ENCODE results near the gene MAP2K1. TPM values are rescaled to one million over a fixed set of nuclear protein-coding genes. Genes with fewer than 3 reads are reported as not detected.

Gene MAP2K1
- polyA plus RNA-seq, 1 of the 3 experiments (the other 2 are of a cell fraction), result 21.8 TPM

DNA sequence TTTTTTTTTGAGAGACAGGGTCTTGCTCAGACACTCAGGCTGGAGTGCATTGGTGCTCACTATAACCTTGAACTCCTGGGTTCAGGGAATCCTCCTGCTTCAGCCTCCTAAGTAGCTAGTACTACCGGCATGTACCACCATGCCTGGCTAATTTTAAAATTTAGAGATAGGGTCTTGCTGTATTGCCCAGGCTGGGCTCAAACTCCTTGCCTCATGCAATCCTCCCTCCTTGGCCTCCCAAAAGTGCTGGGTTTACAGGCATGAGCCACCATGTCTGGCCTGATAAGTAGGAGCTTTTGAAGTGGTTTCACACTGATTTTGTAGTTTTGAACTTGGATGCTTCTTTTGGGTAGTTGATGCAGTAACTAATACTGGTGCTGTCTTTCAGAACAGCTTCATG is 7.8 kb downstream of the MAP2K1 start:
- POLR2A ChIA-PET, result no interaction called here
- Histone ChIP-seq H3K27ac (ENCODE audit: low read depth in 2 of 2, low read length in 1 of 2) (no peak overlapping the region), H3K36me3 (replicated peaks in 1 of 2; ENCODE audit: control insufficient read depth in 1 of 2, insufficient read depth in 2 of 2, low read length in 1 of 2) (peaks cover 0 to 8% of the 10 kb centered on the region in 2 experiments), H3K4me1 (ENCODE audit: control insufficient read depth in 1 of 2, insufficient read depth in 2 of 2, low read depth in 1 of 2, low read length in 1 of 2) (no peaks in the 10 kb centered on the region; a peak in 1 of 4 replicates), H3F3A (replicated peaks; ENCODE audit: insufficient read depth) (peaks cover 4% of the 10 kb centered on the region), H3K27me3 (ENCODE audit: insufficient read depth) (no peaks in the 10 kb centered on the region), H4K20me1 (ENCODE audit: insufficient read depth) (peaks cover 23% of the 10 kb centered on the region; the same call in 1 of the 2 replicates), H3K9me3 (no peaks in the 10 kb centered on the region), H3K9ac (no peak overlapping the region), H3K9me2 (no peaks in the 10 kb centered on the region), H3K4me3 (ENCODE audit: low read depth in 2 of 2, low read length in 1 of 2) (no peak overlapping the region), H2AFZ (ENCODE audit: low read depth) (no peak overlapping the region), H3K4me2 (no peak overlapping the region), H3K79me2 (ENCODE audit: insufficient read depth) (peaks cover 100% of the 10 kb centered on the region)
- DNase-seq, result no peak
- WGBS (ENCODE audit: low lambda C conversion rate), result 100% methylated on average over 1 of the region's 1 CpG
- CTCF ChIA-PET, result interaction anchor here (0.8 to 2.6 kb wide), 3 partner anchors 9 to 111 kb away, joined by 3 to 9 read pairs (median 3); partner anchors contain the start of gene ZWILCH
- TF ChIP-seq RAD21 (IDR thresholded peaks at IDR 0.05; ENCODE audit: low read length), result no peak

DNA sequence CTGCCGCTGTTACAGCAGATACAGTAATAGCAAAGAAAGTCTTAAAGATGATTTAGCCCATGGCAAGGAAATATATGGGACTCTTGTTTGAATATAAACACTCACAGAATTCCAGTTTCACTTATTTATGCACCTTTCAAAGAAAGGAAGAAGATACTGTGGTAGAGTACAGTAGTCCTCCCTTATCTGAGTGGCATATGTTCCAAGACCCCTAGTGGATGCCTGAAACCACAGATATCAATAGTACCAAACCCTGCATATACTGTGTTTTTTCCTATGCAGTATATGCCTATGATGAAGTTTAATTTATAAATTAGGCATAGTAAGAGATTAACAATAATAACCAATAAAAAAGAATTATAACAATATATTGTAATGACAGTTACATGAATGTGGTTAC is 8.2 kb downstream of the MAP2K1 start:
- ChIA-PET POLR2A (no interaction called here), CTCF (interaction anchor here (0.8 to 2.6 kb wide), 2 partner anchors 9 to 110 kb away, joined by 3 to 9 read pairs; partner anchors contain the start of gene ZWILCH)
- H3K9me3 ChIP-seq, result no peaks in the 10 kb centered on the region
- no peaks in the 10 kb centered on the region; a peak in 1 of 4 replicates for H3K4me1 ChIP-seq (ENCODE audit: control insufficient read depth in 1 of 2, insufficient read depth in 2 of 2, low read depth in 1 of 2, low read length in 1 of 2)
- no peak overlapping the region for H3K9ac ChIP-seq
- no peak overlapping the region for H3K4me3 ChIP-seq (ENCODE audit: low read depth in 2 of 2, low read length in 1 of 2)
- TF ChIP-seq TAF1 (IDR thresholded peaks at IDR 0.05; ENCODE audit: borderline replicate concordance, low read depth, low read length) (no peak), EZH2phosphoT487 (IDR thresholded peaks at IDR 0.05; ENCODE audit: borderline replicate concordance, low read depth) (no peak), TEAD4 (IDR thresholded peaks at IDR 0.05; ENCODE audit: borderline replicate concordance, insufficient read depth) (no peak), FOSL2 (IDR thresholded peaks at IDR 0.05; ENCODE audit: borderline replicate concordance, low read depth) (no peak), RFX5 (IDR thresholded peaks at IDR 0.05; ENCODE audit: low read length) (no peak)
- TF ChIP-seq, protein P1, sequence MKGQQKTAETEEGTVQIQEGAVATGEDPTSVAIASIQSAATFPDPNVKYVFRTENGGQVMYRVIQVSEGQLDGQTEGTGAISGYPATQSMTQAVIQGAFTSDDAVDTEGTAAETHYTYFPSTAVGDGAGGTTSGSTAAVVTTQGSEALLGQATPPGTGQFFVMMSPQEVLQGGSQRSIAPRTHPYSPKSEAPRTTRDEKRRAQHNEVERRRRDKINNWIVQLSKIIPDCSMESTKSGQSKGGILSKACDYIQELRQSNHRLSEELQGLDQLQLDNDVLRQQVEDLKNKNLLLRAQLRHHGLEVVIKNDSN (IDR thresholded peaks at IDR 0.05; ENCODE audit: borderline replicate concordance, low read depth), result no peak
- TF ChIP-seq, protein P2, sequence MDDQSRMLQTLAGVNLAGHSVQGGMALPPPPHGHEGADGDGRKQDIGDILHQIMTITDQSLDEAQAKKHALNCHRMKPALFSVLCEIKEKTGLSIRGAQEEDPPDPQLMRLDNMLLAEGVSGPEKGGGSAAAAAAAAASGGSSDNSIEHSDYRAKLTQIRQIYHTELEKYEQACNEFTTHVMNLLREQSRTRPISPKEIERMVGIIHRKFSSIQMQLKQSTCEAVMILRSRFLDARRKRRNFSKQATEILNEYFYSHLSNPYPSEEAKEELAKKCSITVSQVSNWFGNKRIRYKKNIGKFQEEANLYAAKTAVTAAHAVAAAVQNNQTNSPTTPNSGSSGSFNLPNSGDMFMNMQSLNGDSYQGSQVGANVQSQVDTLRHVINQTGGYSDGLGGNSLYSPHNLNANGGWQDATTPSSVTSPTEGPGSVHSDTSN (IDR thresholded peaks at IDR 0.05), result no peak
- TF ChIP-seq, protein P3, sequence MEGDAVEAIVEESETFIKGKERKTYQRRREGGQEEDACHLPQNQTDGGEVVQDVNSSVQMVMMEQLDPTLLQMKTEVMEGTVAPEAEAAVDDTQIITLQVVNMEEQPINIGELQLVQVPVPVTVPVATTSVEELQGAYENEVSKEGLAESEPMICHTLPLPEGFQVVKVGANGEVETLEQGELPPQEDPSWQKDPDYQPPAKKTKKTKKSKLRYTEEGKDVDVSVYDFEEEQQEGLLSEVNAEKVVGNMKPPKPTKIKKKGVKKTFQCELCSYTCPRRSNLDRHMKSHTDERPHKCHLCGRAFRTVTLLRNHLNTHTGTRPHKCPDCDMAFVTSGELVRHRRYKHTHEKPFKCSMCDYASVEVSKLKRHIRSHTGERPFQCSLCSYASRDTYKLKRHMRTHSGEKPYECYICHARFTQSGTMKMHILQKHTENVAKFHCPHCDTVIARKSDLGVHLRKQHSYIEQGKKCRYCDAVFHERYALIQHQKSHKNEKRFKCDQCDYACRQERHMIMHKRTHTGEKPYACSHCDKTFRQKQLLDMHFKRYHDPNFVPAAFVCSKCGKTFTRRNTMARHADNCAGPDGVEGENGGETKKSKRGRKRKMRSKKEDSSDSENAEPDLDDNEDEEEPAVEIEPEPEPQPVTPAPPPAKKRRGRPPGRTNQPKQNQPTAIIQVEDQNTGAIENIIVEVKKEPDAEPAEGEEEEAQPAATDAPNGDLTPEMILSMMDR (IDR thresholded peaks at IDR 0.05), result no peak
- H3K36me3 ChIP-seq (replicated peaks in 1 of 2; ENCODE audit: control insufficient read depth in 1 of 2, insufficient read depth in 2 of 2, low read length in 1 of 2), result peaks cover 0 to 8% of the 10 kb centered on the region in 2 experiments
- H3F3A ChIP-seq (replicated peaks; ENCODE audit: insufficient read depth), result peaks cover 4% of the 10 kb centered on the region
- no peak overlapping the region for H3K27ac ChIP-seq (ENCODE audit: low read depth in 2 of 2, low read length in 1 of 2)
- H3K79me2 ChIP-seq (ENCODE audit: insufficient read depth), result peaks cover 98% of the 10 kb centered on the region
- H3K9me2 ChIP-seq, result no peaks in the 10 kb centered on the region
- H3K27me3 ChIP-seq (ENCODE audit: insufficient read depth), result no peaks in the 10 kb centered on the region
- no peak overlapping the region for H3K4me2 ChIP-seq
- 100% methylated on average over 1 of the region's 1 CpG for WGBS (ENCODE audit: low lambda C conversion rate)
- no peak for DNase-seq
- H4K20me1 ChIP-seq (ENCODE audit: insufficient read depth), result peaks cover 23% of the 10 kb centered on the region; the same call in 1 of the 2 replicates
- no peak overlapping the region for H2AFZ ChIP-seq (ENCODE audit: low read depth)

All from SK-N-SH (cell line).